ENCODE data around the gene EPS15. TPM values are rescaled to one million over a fixed set of nuclear protein-coding genes. Genes with fewer than 3 reads are reported as not detected.

The EPS15 gene
- total and polyA plus RNA-seq, 4 donors: 8.8 to 52.1 (median 19.1) TPM

- no peak for TF ChIP-seq REST (IDR thresholded peaks at IDR 0.05)
- no peak for TF ChIP-seq YY1 (IDR thresholded peaks at IDR 0.05)
- no peak for TF ChIP-seq HNF4G (IDR thresholded peaks at IDR 0.05)
- TF ChIP-seq GABPA (IDR thresholded peaks at IDR 0.05 in 1 of 2, conservative IDR thresholded peaks at IDR 0.05 in 1 of 2): no peak
- TF ChIP-seq TAF1 (conservative IDR thresholded peaks at IDR 0.05): no peak
- TF ChIP-seq RXRA (IDR thresholded peaks at IDR 0.05): no peak
- TF ChIP-seq ATF3 (IDR thresholded peaks at IDR 0.05): no peak
- TF ChIP-seq MAX (IDR thresholded peaks at IDR 0.05): no peak
- no peak for TF ChIP-seq SP1 (IDR thresholded peaks at IDR 0.05)
These were observed 22.4 kb upstream of the EPS15 start (continued) for GRCh38 chr1:51541313-51542050.

GRCh38 chr1:51537568-51537967 lies 18.5 kb upstream of the EPS15 start:
- WGBS: 94% methylated on average over 1 of the region's 1 CpG

GRCh38 chr1:51535006-51535592 lies 16.0 kb upstream of the EPS15 start:
- no peaks in the 10 kb centered on the region for H3K27me3 ChIP-seq (ENCODE audit: control insufficient read depth in 4 of 4, insufficient read depth in 4 of 4, low read length in 3 of 4)
- TF ChIP-seq, protein P1, sequence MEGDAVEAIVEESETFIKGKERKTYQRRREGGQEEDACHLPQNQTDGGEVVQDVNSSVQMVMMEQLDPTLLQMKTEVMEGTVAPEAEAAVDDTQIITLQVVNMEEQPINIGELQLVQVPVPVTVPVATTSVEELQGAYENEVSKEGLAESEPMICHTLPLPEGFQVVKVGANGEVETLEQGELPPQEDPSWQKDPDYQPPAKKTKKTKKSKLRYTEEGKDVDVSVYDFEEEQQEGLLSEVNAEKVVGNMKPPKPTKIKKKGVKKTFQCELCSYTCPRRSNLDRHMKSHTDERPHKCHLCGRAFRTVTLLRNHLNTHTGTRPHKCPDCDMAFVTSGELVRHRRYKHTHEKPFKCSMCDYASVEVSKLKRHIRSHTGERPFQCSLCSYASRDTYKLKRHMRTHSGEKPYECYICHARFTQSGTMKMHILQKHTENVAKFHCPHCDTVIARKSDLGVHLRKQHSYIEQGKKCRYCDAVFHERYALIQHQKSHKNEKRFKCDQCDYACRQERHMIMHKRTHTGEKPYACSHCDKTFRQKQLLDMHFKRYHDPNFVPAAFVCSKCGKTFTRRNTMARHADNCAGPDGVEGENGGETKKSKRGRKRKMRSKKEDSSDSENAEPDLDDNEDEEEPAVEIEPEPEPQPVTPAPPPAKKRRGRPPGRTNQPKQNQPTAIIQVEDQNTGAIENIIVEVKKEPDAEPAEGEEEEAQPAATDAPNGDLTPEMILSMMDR (IDR thresholded peaks at IDR 0.05; ENCODE audit: low read depth, low read length, missing input control): peak; percentile 62
- TF ChIP-seq MAX (IDR thresholded peaks at IDR 0.05) (no peak), REST (IDR thresholded peaks at IDR 0.05) (no peak), FOXA2 (IDR thresholded peaks at IDR 0.05) (no peak), RAD21 (IDR thresholded peaks at IDR 0.05) (peak; percentile 88 to 89)
- no peaks in the 10 kb centered on the region for H3K36me3 ChIP-seq (ENCODE audit: control insufficient read depth in 4 of 4, insufficient read depth in 3 of 4, low read depth in 1 of 4, low read length in 3 of 4)
- DNase-seq (ENCODE audit: low spot score): peak; percentile 45
- H3K27ac ChIP-seq (ENCODE audit: low read depth in 1 of 2, low read length in 2 of 2): no peak overlapping the region
- H3K4me3 ChIP-seq (ENCODE audit: low read depth in 1 of 3, low read length in 3 of 3): no peak overlapping the region
- no peak overlapping the region for H3K9ac ChIP-seq (ENCODE audit: low read depth in 1 of 2, low read length in 2 of 2)
- no peaks in the 10 kb centered on the region for H3K9me3 ChIP-seq (ENCODE audit: control insufficient read depth in 4 of 4, low read length in 3 of 4)
- 45% methylated on average over 3 of the region's 3 CpGs for WGBS
- peaks cover 0 to 10% (median 3%) of the 10 kb centered on the region in 4 donors for H3K4me1 ChIP-seq (ENCODE audit: control insufficient read depth in 4 of 4, insufficient read depth in 4 of 4, low read length in 3 of 4)

More at GRCh38 chr1:51537568-51537967, 18.5 kb upstream of the EPS15 start:
- no peak overlapping the region for H3K9ac ChIP-seq (ENCODE audit: low read depth in 1 of 2, low read length in 2 of 2)
- no peaks in the 10 kb centered on the region for H3K9me3 ChIP-seq (ENCODE audit: control insufficient read depth in 4 of 4, low read length in 3 of 4)
- H3K36me3 ChIP-seq (ENCODE audit: control insufficient read depth in 4 of 4, insufficient read depth in 3 of 4, low read depth in 1 of 4, low read length in 3 of 4): no peaks in the 10 kb centered on the region
- TF ChIP-seq, protein P2, sequence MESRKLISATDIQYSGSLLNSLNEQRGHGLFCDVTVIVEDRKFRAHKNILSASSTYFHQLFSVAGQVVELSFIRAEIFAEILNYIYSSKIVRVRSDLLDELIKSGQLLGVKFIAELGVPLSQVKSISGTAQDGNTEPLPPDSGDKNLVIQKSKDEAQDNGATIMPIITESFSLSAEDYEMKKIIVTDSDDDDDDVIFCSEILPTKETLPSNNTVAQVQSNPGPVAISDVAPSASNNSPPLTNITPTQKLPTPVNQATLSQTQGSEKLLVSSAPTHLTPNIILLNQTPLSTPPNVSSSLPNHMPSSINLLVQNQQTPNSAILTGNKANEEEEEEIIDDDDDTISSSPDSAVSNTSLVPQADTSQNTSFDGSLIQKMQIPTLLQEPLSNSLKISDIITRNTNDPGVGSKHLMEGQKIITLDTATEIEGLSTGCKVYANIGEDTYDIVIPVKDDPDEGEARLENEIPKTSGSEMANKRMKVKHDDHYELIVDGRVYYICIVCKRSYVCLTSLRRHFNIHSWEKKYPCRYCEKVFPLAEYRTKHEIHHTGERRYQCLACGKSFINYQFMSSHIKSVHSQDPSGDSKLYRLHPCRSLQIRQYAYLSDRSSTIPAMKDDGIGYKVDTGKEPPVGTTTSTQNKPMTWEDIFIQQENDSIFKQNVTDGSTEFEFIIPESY (IDR thresholded peaks at IDR 0.05): no peak
- no peak for TF ChIP-seq RAD21 (IDR thresholded peaks at IDR 0.05)
- no peak for TF ChIP-seq TAF1 (conservative IDR thresholded peaks at IDR 0.05)
- TF ChIP-seq HNF4A (conservative IDR thresholded peaks at IDR 0.05): no peak
- no peak for TF ChIP-seq HNF4G (IDR thresholded peaks at IDR 0.05)
- TF ChIP-seq JUND (IDR thresholded peaks at IDR 0.05): no peak
- DNase-seq (ENCODE audit: low spot score): no peak
- peaks cover 7 to 19% (median 12%) of the 10 kb centered on the region in 4 donors for H3K4me1 ChIP-seq (ENCODE audit: control insufficient read depth in 4 of 4, insufficient read depth in 4 of 4, low read length in 3 of 4)
- no peak overlapping the region for H3K4me3 ChIP-seq (ENCODE audit: low read depth in 1 of 3, low read length in 3 of 3)
- H3K27ac ChIP-seq (ENCODE audit: low read depth in 1 of 2, low read length in 2 of 2): no peak overlapping the region
- H3K27me3 ChIP-seq (ENCODE audit: control insufficient read depth in 4 of 4, insufficient read depth in 4 of 4, low read length in 3 of 4): no peaks in the 10 kb centered on the region

All from liver (tissue), 9 donors.